HepG2 (cell line): Measurements from ENCODE around the gene DHX8. TPM values are rescaled to one million over a fixed set of nuclear protein-coding genes. Genes with fewer than 3 reads are reported as not detected.
A peak's percentile ranks its signal among the peaks of the same experiment; 100 is the strongest.

ENCODE experiments used
- KDM4B ChIP-seq: sonication (generic); formaldehyde crosslinking; IDR thresholded peaks from 2 replicates; pipeline ENCODE4 v1.4.0; 2020; ENCODE audit warnings: missing genetic modification reagents
- PHF8 ChIP-seq: sonication (generic); formaldehyde crosslinking; IDR thresholded peaks from 2 replicates; pipeline ENCODE4 v1.5.0; 2020; ENCODE audit warnings: missing genetic modification reagents
- ZBTB39 ChIP-seq: sonication (generic); formaldehyde crosslinking; IDR thresholded peaks from 2 replicates; pipeline ENCODE4 v1.5.0; 2020; ENCODE audit warnings: missing genetic modification reagents
- ZBTB4 ChIP-seq: sonication (generic); formaldehyde crosslinking; IDR thresholded peaks from 2 replicates; pipeline ENCODE4 v1.4.0; 2020; ENCODE audit warnings: missing genetic modification reagents, mild to moderate bottlenecking, borderline replicate concordance
- ZNF414 ChIP-seq: sonication (generic); formaldehyde crosslinking; IDR thresholded peaks from 2 replicates; pipeline ENCODE4 v1.5.0; 2020; ENCODE audit warnings: missing genetic modification reagents
- ZNF510 ChIP-seq: sonication (generic); formaldehyde crosslinking; IDR thresholded peaks from 2 replicates; pipeline ENCODE4 v1.4.0; 2020; ENCODE audit warnings: low read depth, mild to moderate bottlenecking, missing genetic modification reagents
- ZNF564 ChIP-seq: sonication (generic); formaldehyde crosslinking; IDR thresholded peaks from 2 replicates; pipeline ENCODE4 v1.8.1; 2023; ENCODE audit warnings: mild to moderate bottlenecking, missing genetic modification reagents
- ZNF570 ChIP-seq: sonication (generic); formaldehyde crosslinking; IDR thresholded peaks from 2 replicates; pipeline ENCODE4 v1.4.0; 2020; ENCODE audit warnings: mild to moderate bottlenecking, missing genetic modification reagents, borderline replicate concordance
- ZNF652 ChIP-seq: IDR thresholded peaks from 2 replicates; pipeline ENCODE4 v1.6.1; 2016; ENCODE audit warnings: low read depth, borderline replicate concordance
- polyA plus RNA-seq, 8 experiments: library from polyadenylated mRNA; depleted of rRNA in 3 of 8; stranded (reverse) in 7 of 8; unstranded in 1 of 8; fragments of >200 nt; fragmentation: Illumina TruSeq in 4 of 8; extraction: Trizol in 4 of 8; gene quantifications; 2 replicates each; pipeline versions ENCODE4 v1.2.1 to v1.2.3, GENCODE V29; 2011 to 2016; ENCODE audit warnings: low read depth in 4 of 8, missing spikeins in 1 of 8, mixed read lengths in 1 of 8; ENCODE audit not compliant: insufficient read depth in 1 of 8
- total RNA-seq, 5 experiments: library from RNA; depleted of rRNA; stranded (reverse); fragments of >200 nt; fragmentation: Illumina TruSeq; extraction: Trizol; gene quantifications; 2 replicates each; pipeline ENCODE4 v1.2.3, GENCODE V29; 2016; ENCODE audit warnings: low read depth in 1 of 5

Gene DHX8
- total and polyA plus RNA-seq, 2 of the 13 experiments (the other 11 are each of a cell fraction or from before 2014, with no cell fraction given): 24.8 to 48.9 TPM

- TF ChIP-seq PHF8: peak; percentile 49; the same call in 1 of the 2 replicates
- TF ChIP-seq ZBTB39 (CRISPR knock-in tag): peak; percentile 86; the same call in 1 of the 2 replicates
- peak; percentile 92 for TF ChIP-seq KDM4B (CRISPR knock-in tag)
- TF ChIP-seq ZNF414 (CRISPR knock-in tag): peak; percentile 97
- peak; percentile 65; the same call in 1 of the 2 replicates for TF ChIP-seq ZNF652 (CRISPR knock-in tag)
- peak; percentile 90 for TF ChIP-seq ZNF564 (CRISPR knock-in tag)
- TF ChIP-seq ZNF510: peak; percentile 98
- TF ChIP-seq ZNF570: peak; percentile 92; the same call in 1 of the 2 replicates
- peak; percentile 9 for TF ChIP-seq ZBTB4 (CRISPR knock-in tag)
Observed at GRCh38 chr17:43530288-43531081, 46.7 kb downstream of the DHX8 start (continued).
